DMS153 treated with DMSO at 0.1 percent for 48 hours (cell line): ENCODE results near the gene OR1E2.
"Not testable (repeated sequence)": the region's sequence is repeated elsewhere in the genome, so short reads cannot be mapped to it uniquely, and the experiment has no call there.

ENCODE experiments used
- DNase-seq: peaks from one replicate; lab custom pipeline; 2025; ENCODE audit not compliant: unreplicated experiment; lab: John Stamatoyannopoulos, UW

The OR1E2 gene

DNA sequence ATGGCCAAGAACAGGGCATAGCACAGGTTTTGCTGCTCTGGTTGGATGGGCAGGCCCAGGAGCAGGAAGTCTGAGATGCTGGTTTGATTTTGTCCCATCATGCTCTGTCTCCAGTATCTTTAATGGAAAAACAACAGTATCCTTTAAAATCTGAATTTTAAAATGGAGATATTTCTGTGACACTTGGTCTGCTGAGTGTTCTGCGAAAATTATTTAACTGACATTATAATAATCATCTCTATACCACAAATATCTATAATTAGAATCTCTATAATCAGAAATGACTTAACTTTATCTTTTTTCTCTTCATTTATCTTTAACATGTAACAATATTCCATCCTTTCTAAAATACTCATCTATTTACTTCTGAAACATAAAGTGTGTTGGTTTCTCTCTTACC lies 35.3 kb downstream of the OR1E2 start, which contains the start of gene OR1E1:
TSS of gene OR1E1 (minus strand) at position 101 of the 400 bp plus-strand sequence. CDS start at position 101, 0 bp downstream.
- no peak for DNase-seq

DNA sequence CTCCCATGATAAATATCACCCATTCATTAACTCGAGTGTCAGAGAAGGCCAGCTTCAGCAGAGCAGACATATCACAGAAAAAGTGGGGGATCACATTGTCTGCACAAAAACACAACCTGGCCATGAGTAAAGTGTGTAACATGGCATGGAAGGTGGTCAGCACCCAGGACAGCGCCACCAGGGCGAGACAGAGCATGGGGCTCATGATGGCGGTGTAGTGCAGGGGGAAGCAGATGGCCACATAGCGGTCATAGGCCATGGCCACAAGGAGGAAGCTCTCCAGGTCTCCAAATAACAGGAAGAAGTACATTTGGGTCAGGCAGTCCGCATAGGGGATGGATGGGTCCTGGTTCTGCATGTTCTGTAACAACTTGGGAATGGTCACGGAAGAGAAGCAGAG lies 35.8 kb downstream of the OR1E2 start:
- DNase-seq, result not testable (repeated sequence)

DNA sequence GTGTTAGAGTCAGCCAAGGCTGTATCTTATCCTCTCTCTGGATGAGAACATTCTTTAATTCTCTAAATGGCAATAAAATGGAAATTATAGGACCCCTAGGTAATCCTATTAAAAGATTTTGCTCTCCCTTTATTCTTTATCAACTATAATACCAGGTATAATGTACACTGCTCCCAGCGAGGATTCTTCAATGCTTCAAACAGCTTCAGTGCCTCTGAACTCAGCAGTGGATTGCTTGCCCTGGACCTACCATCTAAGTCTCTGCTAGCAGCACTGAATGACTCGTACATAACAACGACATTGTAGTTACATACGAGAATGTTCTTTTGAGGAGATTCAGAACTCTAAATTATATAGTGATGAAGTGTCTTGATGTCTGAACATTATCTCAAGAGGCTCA lies 43.9 kb downstream of the OR1E2 start:
- no peak for DNase-seq

GRCh38 chr17:3385869-3386816 lies 47.5 kb downstream of the OR1E2 start, which contains the start of gene OR3A2:
OR3A2 (minus strand) TSS chr17:3386308.
- DNase-seq, result no peak
